Measurements from ENCODE around the gene CROCC.

Gene CROCC

DNA sequence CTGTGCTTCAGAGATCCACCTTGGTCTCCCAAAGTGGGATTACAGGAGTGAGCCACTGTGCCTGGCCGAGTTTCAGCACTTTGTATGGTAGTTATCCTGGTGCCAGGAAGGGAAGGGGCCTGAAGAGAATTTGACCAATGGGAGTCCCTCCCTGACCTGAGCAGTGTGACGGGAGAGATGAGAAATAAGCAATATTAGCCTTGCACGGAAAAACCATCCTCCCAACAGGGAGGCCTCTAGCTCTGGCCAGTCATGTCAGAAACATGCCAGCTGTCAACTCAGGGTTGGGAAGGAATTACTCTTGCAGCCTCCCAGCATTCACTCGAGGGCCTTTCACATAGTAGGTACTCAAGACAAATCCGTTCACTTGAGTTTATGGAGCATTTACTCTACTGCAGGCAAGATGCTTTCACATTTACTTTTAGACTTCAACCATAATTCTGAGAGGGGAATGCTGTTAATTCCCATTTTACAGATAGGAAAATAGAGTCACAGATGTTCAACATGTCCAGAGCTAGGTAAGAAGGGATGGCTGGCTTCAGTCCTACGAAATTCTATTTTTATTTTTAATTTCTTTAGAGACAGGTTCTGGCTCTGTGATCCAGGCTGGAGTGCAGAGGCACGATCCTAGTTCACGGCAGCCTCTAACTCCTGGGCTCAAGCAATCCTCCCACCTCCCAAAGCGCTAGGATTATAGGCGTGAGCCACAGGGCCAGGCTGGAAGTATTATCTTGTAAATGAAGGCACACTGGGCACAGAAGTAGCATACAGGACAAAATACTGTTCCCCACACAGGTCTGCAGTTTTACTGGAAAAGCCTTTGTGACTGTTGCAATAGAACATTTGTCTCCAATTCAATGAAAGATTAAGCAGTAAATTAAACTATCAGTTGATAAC, 93.2 kb downstream of the CROCC start:
- Histone ChIP-seq H3K4ac (ENCODE audit: low read depth, low read length) (no peak overlapping the region), H4K12ac (ENCODE audit: low read depth, low read length) (no peak overlapping the region), H4K8ac (ENCODE audit: low read depth, low read length) (no peak overlapping the region), H3K9me3 (ENCODE audit: insufficient read depth, low read depth, low read length) (no peaks in the 10 kb centered on the region), H2BK5ac (ENCODE audit: low read depth, low read length, poor library complexity) (peak overlapping the region; percentile 43), H3K9ac (ENCODE audit: low read length) (no peak overlapping the region), H2AK5ac (ENCODE audit: low read length) (no peak overlapping the region), H2BK12ac (ENCODE audit: low read length) (peak overlapping the region; percentile 72), H3K79me1 (ENCODE audit: low read length) (peaks cover 16% of the 10 kb centered on the region), H3K18ac (ENCODE audit: low read length) (no peak overlapping the region), H3K79me2 (ENCODE audit: control insufficient read depth, insufficient read depth, low read length, poor library complexity) (no peaks in the 10 kb centered on the region), H3K23ac (ENCODE audit: low read length) (no peak overlapping the region), H3K4me1 (ENCODE audit: control insufficient read depth in 1 of 2, insufficient read depth in 2 of 2, low read length in 2 of 2) (peaks cover 21 to 29% of the 10 kb centered on the region in 2 experiments), H3K27me3 (ENCODE audit: insufficient read depth, low read length) (no peaks in the 10 kb centered on the region), H3K14ac (ENCODE audit: low read length) (no peak overlapping the region), H4K91ac (ENCODE audit: low read depth, low read length) (peak overlapping the region; percentile 3), H3K36me3 (ENCODE audit: control insufficient read depth in 1 of 2, insufficient read depth in 2 of 2, low read length in 2 of 2) (peaks cover 8 to 9% of the 10 kb centered on the region in 2 experiments), H3K27ac (ENCODE audit: low read depth, low read length) (peak overlapping the region; percentile 14), H2AFZ (ENCODE audit: insufficient read depth, low read length, poor library complexity) (no peak overlapping the region), H3K4me3 (ENCODE audit: low read depth, low read length) (no peak overlapping the region), H2BK120ac (ENCODE audit: insufficient read depth, low read length, poor library complexity) (peak overlapping the region; percentile 18), H3K4me2 (ENCODE audit: low read length) (no peak overlapping the region)
- no CpG with 5 or more reads among the region's 10 CpGs for whole genome bisulfite sequencing (ENCODE audit: extremely low coverage, insufficient coverage, insufficient read length)
- peak; percentile 21 to 52 for DNase-seq

DNA sequence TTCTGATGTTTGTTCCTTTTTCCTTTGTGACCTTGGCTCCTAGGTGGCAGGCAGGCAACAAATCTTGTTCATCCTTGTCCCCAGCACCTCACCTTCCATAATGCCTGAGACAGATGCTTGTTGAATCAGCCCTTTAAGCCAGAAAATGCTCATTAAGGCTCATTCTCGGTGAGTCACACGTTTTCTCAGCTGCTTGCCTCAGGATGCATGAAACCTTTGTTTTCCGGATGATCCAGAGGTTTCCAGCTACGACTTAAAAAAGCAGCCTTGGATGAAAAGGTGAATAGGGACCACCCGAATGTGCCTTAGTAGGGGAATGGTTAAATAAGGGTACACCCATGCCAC, 94.6 kb downstream of the CROCC start:
- H3K27ac ChIP-seq (ENCODE audit: low read depth, low read length): peak overlapping the region; percentile 89
- DNase-seq: no peak
- no peak overlapping the region for H2AK5ac ChIP-seq (ENCODE audit: low read length)
- H3K18ac ChIP-seq (ENCODE audit: low read length): peak overlapping the region; percentile 14
- H4K91ac ChIP-seq (ENCODE audit: low read depth, low read length): peak overlapping the region; percentile 61
- peak overlapping the region; percentile 42 for H3K14ac ChIP-seq (ENCODE audit: low read length)
- H3K27me3 ChIP-seq (ENCODE audit: insufficient read depth, low read length): no peaks in the 10 kb centered on the region
- H2BK5ac ChIP-seq (ENCODE audit: low read depth, low read length, poor library complexity): peak overlapping the region; percentile 66
- no peak overlapping the region for H3K9ac ChIP-seq (ENCODE audit: low read length)
- H3K4me1 ChIP-seq (ENCODE audit: control insufficient read depth in 1 of 2, insufficient read depth in 2 of 2, low read length in 2 of 2): peaks cover 15 to 23% of the 10 kb centered on the region in 2 experiments
- peak overlapping the region; percentile 18 for H3K4me2 ChIP-seq (ENCODE audit: low read length)
- H4K8ac ChIP-seq (ENCODE audit: low read depth, low read length): peak overlapping the region; percentile 34
- WGBS (ENCODE audit: extremely low coverage, insufficient coverage, insufficient read length): no CpG with 5 or more reads among the region's 5 CpGs
- H3K79me2 ChIP-seq (ENCODE audit: control insufficient read depth, insufficient read depth, low read length, poor library complexity): no peaks in the 10 kb centered on the region
- H2BK12ac ChIP-seq (ENCODE audit: low read length): peak overlapping the region; percentile 81
- H3K79me1 ChIP-seq (ENCODE audit: low read length): peaks cover 13% of the 10 kb centered on the region
- H3K4ac ChIP-seq (ENCODE audit: low read depth, low read length): no peak overlapping the region
- H3K9me3 ChIP-seq (ENCODE audit: insufficient read depth, low read depth, low read length): no peaks in the 10 kb centered on the region
- H4K12ac ChIP-seq (ENCODE audit: low read depth, low read length): peak overlapping the region; percentile 36
- H2AFZ ChIP-seq (ENCODE audit: insufficient read depth, low read length, poor library complexity): no peak overlapping the region
- H3K23ac ChIP-seq (ENCODE audit: low read length): no peak overlapping the region
- H2BK120ac ChIP-seq (ENCODE audit: insufficient read depth, low read length, poor library complexity): peak overlapping the region; percentile 70
- no peak overlapping the region for H3K4me3 ChIP-seq (ENCODE audit: low read depth, low read length)
- H3K36me3 ChIP-seq (ENCODE audit: control insufficient read depth in 1 of 2, insufficient read depth in 2 of 2, low read length in 2 of 2): peaks cover 20 to 22% of the 10 kb centered on the region in 2 experiments

DNA sequence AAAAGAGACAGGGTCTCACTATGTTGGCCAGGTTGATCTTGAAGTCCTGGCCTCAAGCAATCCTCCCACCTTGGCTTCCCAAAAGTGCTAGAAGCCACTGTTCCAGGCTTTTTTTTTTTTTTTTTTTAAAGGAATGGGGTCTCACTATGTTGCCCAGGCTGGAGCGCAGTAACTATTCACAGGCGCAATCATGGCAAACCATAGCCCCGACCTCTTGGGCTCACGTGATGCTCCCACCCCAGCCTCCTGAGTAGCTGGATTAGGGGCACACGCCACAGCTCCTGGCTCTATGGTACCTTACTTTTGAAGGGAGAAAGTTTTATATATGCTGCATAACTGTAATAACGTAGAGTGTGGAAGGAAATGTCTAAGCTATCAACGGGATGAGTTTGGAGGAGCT, 95.7 kb downstream of the CROCC start:
- Histone ChIP-seq H3K27me3 (ENCODE audit: insufficient read depth, low read length) (no peaks in the 10 kb centered on the region), H4K8ac (ENCODE audit: low read depth, low read length) (no peak overlapping the region), H3K14ac (ENCODE audit: low read length) (no peak overlapping the region), H2AK5ac (ENCODE audit: low read length) (no peak overlapping the region), H3K79me2 (ENCODE audit: control insufficient read depth, insufficient read depth, low read length, poor library complexity) (no peaks in the 10 kb centered on the region), H2BK12ac (ENCODE audit: low read length) (no peak overlapping the region), H3K4ac (ENCODE audit: low read depth, low read length) (no peak overlapping the region), H4K12ac (ENCODE audit: low read depth, low read length) (no peak overlapping the region), H3K36me3 (ENCODE audit: control insufficient read depth in 1 of 2, insufficient read depth in 2 of 2, low read length in 2 of 2) (peaks cover 32 to 33% of the 10 kb centered on the region in 2 experiments), H2AFZ (ENCODE audit: insufficient read depth, low read length, poor library complexity) (no peak overlapping the region), H3K27ac (ENCODE audit: low read depth, low read length) (no peak overlapping the region), H3K4me2 (ENCODE audit: low read length) (no peak overlapping the region), H3K18ac (ENCODE audit: low read length) (no peak overlapping the region), H2BK5ac (ENCODE audit: low read depth, low read length, poor library complexity) (no peak overlapping the region), H4K91ac (ENCODE audit: low read depth, low read length) (no peak overlapping the region), H3K23ac (ENCODE audit: low read length) (no peak overlapping the region), H3K9me3 (ENCODE audit: insufficient read depth, low read depth, low read length) (no peaks in the 10 kb centered on the region), H3K4me3 (ENCODE audit: low read depth, low read length) (no peak overlapping the region), H3K4me1 (ENCODE audit: control insufficient read depth in 1 of 2, insufficient read depth in 2 of 2, low read length in 2 of 2) (peaks cover 20 to 25% of the 10 kb centered on the region in 2 experiments), H3K79me1 (ENCODE audit: low read length) (peaks cover 11% of the 10 kb centered on the region), H2BK120ac (ENCODE audit: insufficient read depth, low read length, poor library complexity) (no peak overlapping the region), H3K9ac (ENCODE audit: low read length) (no peak overlapping the region)
- no peak for DNase-seq
- no CpG with 5 or more reads among the region's 7 CpGs for WGBS (ENCODE audit: extremely low coverage, insufficient coverage, insufficient read length)

DNA sequence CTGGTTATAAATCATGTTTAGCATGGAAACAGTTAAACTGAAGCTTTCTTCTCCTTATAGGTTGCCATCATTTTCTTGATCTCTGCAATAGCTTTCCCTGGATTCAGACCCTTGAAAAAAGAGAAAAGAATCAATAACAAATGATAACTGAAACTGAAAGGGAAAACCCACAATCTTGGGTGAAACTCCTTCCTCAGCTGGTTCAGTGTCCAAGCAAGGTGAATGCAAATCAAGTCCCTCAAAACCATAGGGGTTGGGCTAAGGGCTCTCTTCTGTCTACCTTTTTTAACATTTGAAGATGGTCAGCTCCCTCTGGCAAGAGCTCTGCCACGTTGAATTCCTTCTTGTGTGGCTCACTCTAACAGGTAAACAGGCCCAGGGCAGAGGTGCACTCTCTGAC, 97.1 kb downstream of the CROCC start:
- H4K8ac ChIP-seq (ENCODE audit: low read depth, low read length): no peak overlapping the region
- H2BK120ac ChIP-seq (ENCODE audit: insufficient read depth, low read length, poor library complexity): no peak overlapping the region
- H4K12ac ChIP-seq (ENCODE audit: low read depth, low read length): no peak overlapping the region
- H2AK5ac ChIP-seq (ENCODE audit: low read length): no peak overlapping the region
- H3K14ac ChIP-seq (ENCODE audit: low read length): no peak overlapping the region
- no peak overlapping the region for H3K23ac ChIP-seq (ENCODE audit: low read length)
- H3K79me2 ChIP-seq (ENCODE audit: control insufficient read depth, insufficient read depth, low read length, poor library complexity): no peaks in the 10 kb centered on the region
- no peak overlapping the region for H4K91ac ChIP-seq (ENCODE audit: low read depth, low read length)
- WGBS (ENCODE audit: extremely low coverage, insufficient coverage, insufficient read length): no CpG with 5 or more reads among the region's 1 CpG
- H3K18ac ChIP-seq (ENCODE audit: low read length): no peak overlapping the region
- no peak overlapping the region for H2BK5ac ChIP-seq (ENCODE audit: low read depth, low read length, poor library complexity)
- H3K79me1 ChIP-seq (ENCODE audit: low read length): peaks cover 10% of the 10 kb centered on the region
- H3K9ac ChIP-seq (ENCODE audit: low read length): no peak overlapping the region
- no peaks in the 10 kb centered on the region for H3K27me3 ChIP-seq (ENCODE audit: insufficient read depth, low read length)
- no peak for DNase-seq
- no peak overlapping the region for H3K4me3 ChIP-seq (ENCODE audit: low read depth, low read length)
- peaks cover 33 to 44% of the 10 kb centered on the region in 2 experiments for H3K36me3 ChIP-seq (ENCODE audit: control insufficient read depth in 1 of 2, insufficient read depth in 2 of 2, low read length in 2 of 2)
- H3K4me2 ChIP-seq (ENCODE audit: low read length): no peak overlapping the region
- peaks cover 18 to 25% of the 10 kb centered on the region in 2 experiments for H3K4me1 ChIP-seq (ENCODE audit: control insufficient read depth in 1 of 2, insufficient read depth in 2 of 2, low read length in 2 of 2)
- H3K9me3 ChIP-seq (ENCODE audit: insufficient read depth, low read depth, low read length): no peaks in the 10 kb centered on the region
- H3K4ac ChIP-seq (ENCODE audit: low read depth, low read length): no peak overlapping the region
- no peak overlapping the region for H3K27ac ChIP-seq (ENCODE audit: low read depth, low read length)
- H2BK12ac ChIP-seq (ENCODE audit: low read length): no peak overlapping the region
- no peak overlapping the region for H2AFZ ChIP-seq (ENCODE audit: insufficient read depth, low read length, poor library complexity)

Measured in trophoblast cell (in vitro differentiated cells and primary cell).